IPS-18a (cell line): ENCODE results near the gene MESD.

Experiments used
- H3K27ac ChIP-seq: one replicate; pipeline ENCODE4 v1.5.1; 2013; ENCODE audit warnings: low read length
- H3K27me3 ChIP-seq: one replicate; pipeline ENCODE4 v1.6.1; 2013; ENCODE audit warnings: mild to moderate bottlenecking, low read length; ENCODE audit not compliant: control insufficient read depth, insufficient read depth
- H3K36me3 ChIP-seq: one replicate; pipeline ENCODE4 v1.6.1; 2013; ENCODE audit warnings: low read depth, low read length; ENCODE audit not compliant: control insufficient read depth
- H3K4me1 ChIP-seq: one replicate; pipeline ENCODE4 v1.6.1; 2013; ENCODE audit warnings: low read depth, low read length; ENCODE audit not compliant: control insufficient read depth
- H3K4me3 ChIP-seq: one replicate; pipeline ENCODE4 v1.5.1; 2013; ENCODE audit warnings: low read length
- H3K9ac ChIP-seq: one replicate; pipeline ENCODE4 v1.6.1; 2013; ENCODE audit warnings: mild to moderate bottlenecking, low read length, moderate library complexity
- H3K9me3 ChIP-seq: one replicate; pipeline ENCODE4 v1.6.1; 2013; ENCODE audit warnings: low read depth, low read length; ENCODE audit not compliant: control insufficient read depth

Gene MESD

DNA sequence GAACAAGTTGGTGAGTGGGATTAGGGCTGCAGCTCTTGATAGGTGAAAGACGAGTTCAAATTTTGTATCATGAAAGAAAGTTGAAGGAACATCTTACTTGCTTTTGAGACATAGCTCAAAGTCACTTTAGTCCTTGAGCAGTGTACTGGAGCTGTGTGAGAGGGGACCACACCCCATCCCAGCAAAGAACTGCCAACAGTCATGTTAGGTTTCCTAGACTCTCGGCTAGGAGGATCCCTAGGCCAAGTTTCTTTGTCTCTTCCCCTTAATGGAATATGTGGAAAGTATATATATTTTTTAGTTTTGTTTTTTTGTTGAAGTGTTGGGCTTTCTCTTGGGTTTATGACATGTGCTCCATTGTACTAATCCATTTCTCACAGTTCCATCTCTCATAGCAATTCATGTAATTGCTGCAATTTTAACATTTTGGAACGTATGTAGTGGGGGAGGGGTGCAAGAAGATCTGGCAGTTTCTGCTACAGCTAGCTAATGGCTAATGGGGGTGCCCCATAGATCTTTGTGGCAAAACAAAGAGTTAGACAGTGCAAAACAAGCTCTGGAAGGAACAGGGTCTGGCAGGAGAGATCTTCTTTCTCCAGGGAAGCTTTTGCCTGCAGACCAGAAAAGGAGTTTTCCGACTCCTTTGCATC, 36.2 kb upstream of the MESD start:
- Histone ChIP-seq H3K9me3 (no peaks in the 10 kb centered on the region), H3K27ac (no peak overlapping the region), H3K4me1 (peaks cover 11% of the 10 kb centered on the region), H3K36me3 (no peaks in the 10 kb centered on the region), H3K4me3 (no peak overlapping the region), H3K9ac (no peak overlapping the region), H3K27me3 (no peaks in the 10 kb centered on the region)

DNA sequence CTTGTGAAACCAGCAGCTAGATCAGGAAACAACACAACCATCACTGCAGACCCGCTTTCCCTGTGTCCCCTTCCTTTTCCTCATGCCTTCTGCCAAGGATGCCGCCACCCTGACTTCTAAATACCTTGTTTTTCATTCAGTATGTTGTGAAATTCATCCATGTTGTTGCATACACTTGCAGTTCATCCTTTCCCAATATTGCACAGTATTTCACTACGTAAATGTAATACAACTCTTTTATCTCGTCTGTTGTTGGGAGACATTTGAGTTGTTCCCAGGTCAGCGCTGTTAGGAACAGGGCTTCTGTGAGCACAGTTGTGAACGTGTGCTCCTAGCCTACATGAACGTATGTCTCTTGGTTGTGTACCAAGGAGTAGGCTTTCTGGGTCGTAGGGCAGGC, 35.3 kb upstream of the MESD start:
- Histone ChIP-seq H3K9me3 (no peaks in the 10 kb centered on the region), H3K4me3 (no peak overlapping the region), H3K27me3 (no peaks in the 10 kb centered on the region), H3K27ac (no peak overlapping the region), H3K36me3 (no peaks in the 10 kb centered on the region), H3K9ac (no peak overlapping the region), H3K4me1 (peaks cover 11% of the 10 kb centered on the region)

DNA sequence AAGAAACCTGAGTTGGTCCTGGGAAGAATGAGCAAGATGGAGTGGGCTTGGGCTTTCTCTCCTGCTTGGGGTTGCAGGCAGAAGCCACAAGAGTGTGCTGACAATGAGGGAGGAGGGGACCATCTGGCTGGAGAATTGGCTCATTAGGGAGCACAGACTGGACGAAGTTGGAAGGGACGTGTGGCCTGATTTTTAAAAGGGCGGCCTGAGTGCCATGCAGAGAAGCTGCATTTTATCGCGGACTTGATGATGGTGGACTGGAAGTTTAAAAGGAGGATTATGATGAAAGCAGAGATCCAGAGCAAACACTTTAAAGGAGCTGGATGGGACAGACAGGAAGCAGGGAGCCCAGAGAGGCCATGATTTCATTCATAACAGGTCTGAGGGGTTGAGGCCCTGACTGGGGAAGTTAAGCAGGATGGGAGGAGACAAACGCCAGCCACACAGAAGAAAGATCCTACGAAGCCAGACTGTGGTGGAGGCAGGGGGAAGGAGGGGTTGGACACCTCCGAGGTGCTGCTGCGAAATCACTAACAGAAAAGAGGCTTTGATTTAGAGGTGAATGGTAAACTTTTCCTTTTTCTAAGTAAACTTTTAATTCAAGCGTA, 34.8 kb upstream of the MESD start:
- Histone ChIP-seq H3K27ac (no peak overlapping the region), H3K36me3 (no peaks in the 10 kb centered on the region), H3K9ac (no peak overlapping the region), H3K9me3 (no peaks in the 10 kb centered on the region), H3K4me1 (peaks cover 11% of the 10 kb centered on the region), H3K27me3 (no peaks in the 10 kb centered on the region), H3K4me3 (no peak overlapping the region)

DNA sequence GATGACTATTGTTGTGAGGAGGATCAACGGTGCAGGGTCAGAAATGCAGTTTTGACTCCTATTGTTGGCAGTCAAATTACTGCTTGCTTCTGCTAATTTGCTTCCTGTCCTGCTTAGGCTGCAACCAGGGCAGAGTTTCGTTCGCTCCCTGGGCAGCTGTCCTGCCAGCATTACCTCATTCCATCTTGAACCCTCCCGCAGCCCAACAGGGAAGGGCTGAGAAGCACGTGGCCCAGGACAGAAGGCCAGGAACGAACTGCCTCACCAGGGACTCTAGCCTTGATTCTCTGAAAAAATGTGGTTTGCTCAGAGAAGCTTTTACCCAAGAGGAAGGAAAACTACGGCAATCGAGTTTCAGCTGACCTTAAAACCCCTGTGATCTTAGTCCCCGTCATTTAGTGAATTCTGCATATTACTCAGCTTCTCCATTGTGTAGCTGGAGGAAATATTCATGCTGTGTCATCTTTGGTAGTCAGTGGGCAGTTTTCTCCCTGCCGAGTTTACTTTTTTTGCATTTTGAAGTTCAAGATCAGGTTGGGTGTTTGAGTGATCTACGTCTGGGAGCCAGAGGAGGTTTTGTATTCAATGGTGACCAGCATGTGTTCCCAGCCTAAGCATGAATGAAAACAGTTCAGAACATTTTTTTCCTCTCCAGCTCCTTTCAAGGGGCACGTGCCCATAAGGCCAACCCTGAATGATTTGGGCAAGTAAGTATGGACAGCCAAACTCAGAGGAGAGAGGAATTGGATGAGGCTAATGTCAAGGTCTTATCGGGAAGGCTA, 34.1 kb upstream of the MESD start:
- no peaks in the 10 kb centered on the region for H3K9me3 ChIP-seq
- H3K27ac ChIP-seq, result no peak overlapping the region
- peaks cover 11% of the 10 kb centered on the region for H3K4me1 ChIP-seq
- H3K4me3 ChIP-seq, result no peak overlapping the region
- H3K9ac ChIP-seq, result no peak overlapping the region
- H3K36me3 ChIP-seq, result no peaks in the 10 kb centered on the region
- no peaks in the 10 kb centered on the region for H3K27me3 ChIP-seq

DNA sequence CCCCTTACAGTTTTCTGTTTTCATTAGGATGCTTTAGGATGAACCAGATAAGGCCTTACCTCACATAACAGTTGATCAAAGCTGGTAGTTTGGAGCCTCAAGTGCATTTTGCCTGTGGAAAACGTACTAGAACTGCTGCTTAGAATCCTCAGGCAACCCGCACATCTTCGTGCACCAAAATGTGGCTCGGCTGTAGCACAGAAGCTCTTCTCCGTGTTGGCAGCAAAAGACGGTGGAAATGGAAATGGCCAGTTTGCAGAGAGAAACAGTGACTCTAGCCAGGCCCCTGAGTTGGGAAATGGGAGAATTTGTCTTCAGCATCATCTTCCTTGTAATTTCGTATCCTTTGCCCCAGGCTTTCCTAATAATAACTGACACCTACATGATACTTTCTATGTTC, 31.7 kb upstream of the MESD start:
- no peaks in the 10 kb centered on the region for H3K9me3 ChIP-seq
- H3K4me1 ChIP-seq, result peaks cover 11% of the 10 kb centered on the region
- H3K4me3 ChIP-seq, result no peak overlapping the region
- no peaks in the 10 kb centered on the region for H3K36me3 ChIP-seq
- H3K9ac ChIP-seq, result no peak overlapping the region
- H3K27me3 ChIP-seq, result no peaks in the 10 kb centered on the region
- H3K27ac ChIP-seq, result no peak overlapping the region

DNA sequence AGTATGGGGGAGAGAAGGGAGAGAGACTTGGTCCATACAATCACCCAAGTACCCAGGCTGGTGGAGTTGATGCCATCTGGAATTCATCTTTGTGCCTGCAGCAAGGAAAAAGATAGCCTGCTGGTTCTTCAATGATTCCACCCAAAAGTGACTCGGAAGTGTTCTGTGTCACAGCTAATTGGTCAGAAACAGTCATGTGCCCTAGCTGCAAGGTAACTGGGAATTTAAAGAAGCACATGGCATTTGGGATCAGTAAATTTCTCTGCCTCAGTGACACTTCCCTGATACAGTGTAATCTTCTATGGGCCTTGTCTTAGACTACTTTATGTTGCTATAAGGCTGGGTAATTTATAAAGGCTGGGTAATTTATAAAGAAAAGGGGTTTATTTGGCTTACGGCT, 28.6 kb upstream of the MESD start:
- no peaks in the 10 kb centered on the region for H3K27me3 ChIP-seq
- no peak overlapping the region for H3K9ac ChIP-seq

DNA sequence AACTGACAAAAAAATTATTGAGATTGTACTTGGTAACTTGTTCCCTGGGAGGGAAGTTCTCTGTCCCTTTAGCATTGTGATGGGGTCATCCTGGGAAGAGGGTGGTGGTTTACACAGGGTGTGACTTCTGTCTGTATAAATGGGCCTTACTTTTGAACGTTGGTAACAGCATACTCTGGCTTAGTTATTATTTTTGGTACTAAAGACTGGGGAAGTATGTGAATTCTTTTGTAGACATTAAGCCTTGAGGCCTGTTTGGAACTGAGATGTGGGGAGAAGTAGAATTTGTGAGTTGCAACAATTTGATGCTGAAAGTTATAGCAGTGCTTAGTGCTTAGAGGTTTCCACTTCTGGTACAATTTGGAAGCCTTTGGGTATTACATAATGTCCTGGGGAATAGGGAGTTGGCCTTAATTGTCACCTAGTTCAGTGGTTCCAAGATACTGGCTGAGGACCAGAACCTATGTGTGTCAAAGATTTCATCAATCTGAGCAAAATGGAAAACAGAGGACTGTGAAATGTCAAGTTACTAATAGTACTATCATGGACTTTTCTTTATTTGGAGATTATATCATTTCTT, 27.0 kb upstream of the MESD start:
- no peak overlapping the region for H3K27ac ChIP-seq
- H3K36me3 ChIP-seq, result no peaks in the 10 kb centered on the region
- H3K4me1 ChIP-seq, result no peaks in the 10 kb centered on the region
- H3K9ac ChIP-seq, result no peak overlapping the region
- H3K4me3 ChIP-seq, result no peak overlapping the region
- no peaks in the 10 kb centered on the region for H3K27me3 ChIP-seq
- H3K9me3 ChIP-seq, result no peaks in the 10 kb centered on the region

More for the DNA sequence above, 28.6 kb upstream of the MESD start:
- no peak overlapping the region for H3K27ac ChIP-seq
- no peaks in the 10 kb centered on the region for H3K9me3 ChIP-seq
- H3K4me1 ChIP-seq, result no peaks in the 10 kb centered on the region
- no peaks in the 10 kb centered on the region for H3K36me3 ChIP-seq
- no peak overlapping the region for H3K4me3 ChIP-seq

DNA sequence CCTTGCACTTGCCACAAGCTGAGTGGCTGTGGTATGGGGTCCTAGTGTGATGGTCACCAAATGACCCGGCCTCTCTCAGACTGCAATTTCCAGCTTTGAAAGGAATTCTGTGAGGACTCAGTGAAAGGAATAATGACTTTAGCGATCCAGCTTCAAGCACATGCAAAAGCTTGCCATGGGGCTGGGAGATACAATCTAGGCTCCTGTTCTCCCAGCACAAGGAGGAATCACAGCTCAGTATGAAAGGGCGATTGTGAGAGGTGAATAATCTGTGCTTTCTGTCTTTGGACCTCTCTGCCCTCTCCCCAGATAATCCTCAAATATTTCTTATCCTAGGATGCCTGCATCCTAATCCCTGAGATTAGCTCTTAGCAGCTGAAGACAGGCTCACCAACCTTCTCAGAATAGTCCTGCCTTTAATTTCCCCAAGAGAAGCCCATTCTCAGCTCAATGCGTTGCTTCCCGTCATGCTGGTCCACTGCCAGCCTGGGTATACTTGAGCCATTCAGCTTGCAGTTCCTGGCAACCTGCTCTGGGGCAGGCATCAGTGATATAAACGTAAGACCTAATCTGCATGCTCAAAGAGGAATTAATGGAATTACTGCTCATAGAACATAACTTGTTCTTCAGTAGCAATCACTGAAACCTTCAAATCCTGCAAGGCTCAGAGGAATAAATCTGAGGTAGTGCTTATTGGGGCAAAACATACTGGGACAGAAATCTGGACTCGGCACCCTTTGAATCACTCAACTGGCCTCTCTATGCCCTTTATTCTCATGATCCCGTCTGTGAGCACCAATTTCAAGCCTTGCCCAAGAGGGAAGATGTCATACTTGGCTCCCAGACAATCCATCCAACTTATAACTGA, 26.2 kb upstream of the MESD start:
- Histone ChIP-seq H3K9ac (no peak overlapping the region), H3K36me3 (no peaks in the 10 kb centered on the region), H3K9me3 (no peaks in the 10 kb centered on the region), H3K4me1 (no peaks in the 10 kb centered on the region), H3K27me3 (no peaks in the 10 kb centered on the region), H3K27ac (no peak overlapping the region), H3K4me3 (no peak overlapping the region)

DNA sequence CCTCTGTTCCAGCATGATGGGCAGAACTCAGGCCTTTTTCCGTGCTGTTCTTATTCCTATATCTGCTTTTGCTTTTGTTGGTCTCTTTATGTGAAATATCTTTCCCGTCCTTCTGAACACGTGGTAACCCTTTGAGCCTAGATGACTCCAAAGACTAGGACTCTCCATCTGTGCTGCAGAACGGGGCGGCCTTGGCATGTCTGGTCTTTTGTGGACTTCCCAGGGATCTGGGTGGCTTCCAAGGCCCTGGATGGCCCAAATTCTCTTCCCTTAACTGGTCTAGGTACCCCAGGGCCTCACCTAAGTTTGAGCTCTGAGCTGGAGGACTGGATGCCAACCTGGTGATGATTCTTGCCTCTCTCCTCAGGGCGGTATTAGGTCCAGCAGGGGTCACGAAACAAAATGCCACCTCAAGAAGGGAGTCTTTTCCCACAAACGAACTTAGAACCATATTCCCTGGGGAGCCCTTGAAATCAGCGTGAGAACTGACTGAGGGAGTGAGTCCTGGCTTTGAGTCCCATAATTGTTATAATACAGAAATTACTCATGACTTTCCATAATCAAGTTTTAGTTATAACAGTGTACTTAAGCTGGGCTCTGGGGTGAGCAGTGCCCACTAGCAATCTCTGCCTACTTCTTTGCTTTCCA, 25.0 kb upstream of the MESD start:
- no peaks in the 10 kb centered on the region for H3K4me1 ChIP-seq
- H3K9me3 ChIP-seq, result no peaks in the 10 kb centered on the region
- H3K27me3 ChIP-seq, result no peaks in the 10 kb centered on the region
- H3K36me3 ChIP-seq, result no peaks in the 10 kb centered on the region
- no peak overlapping the region for H3K9ac ChIP-seq
- no peak overlapping the region for H3K27ac ChIP-seq
- no peak overlapping the region for H3K4me3 ChIP-seq

DNA sequence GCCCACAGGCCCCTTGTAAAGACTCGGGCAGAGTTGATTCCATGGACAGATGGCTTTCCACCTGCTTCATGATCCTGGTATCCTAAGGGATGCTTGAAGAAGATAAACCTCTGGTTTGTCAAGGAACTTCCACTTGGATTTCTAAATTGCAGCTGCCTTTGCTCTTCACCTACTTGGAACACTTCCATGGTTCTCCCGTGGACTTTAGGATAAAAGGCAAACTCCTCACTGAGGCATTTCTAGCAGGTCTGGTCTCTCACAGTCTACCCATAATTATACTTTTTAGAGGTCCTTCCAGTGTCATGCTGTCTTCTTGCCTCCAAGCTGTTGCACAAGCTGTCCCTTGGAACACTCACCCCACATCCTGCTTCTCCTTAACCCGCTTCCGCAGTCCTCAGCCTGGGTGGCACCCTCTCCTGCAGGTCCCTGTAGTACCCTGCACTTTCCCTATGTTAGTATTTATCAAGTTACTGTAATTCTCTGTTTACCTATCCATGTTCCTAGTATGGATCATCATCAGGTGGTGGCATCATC, 23.8 kb upstream of the MESD start:
- no peaks in the 10 kb centered on the region for H3K27me3 ChIP-seq
- no peaks in the 10 kb centered on the region for H3K4me1 ChIP-seq
- no peak overlapping the region for H3K27ac ChIP-seq
- H3K36me3 ChIP-seq, result no peaks in the 10 kb centered on the region
- no peaks in the 10 kb centered on the region for H3K9me3 ChIP-seq
- no peak overlapping the region for H3K4me3 ChIP-seq
- no peak overlapping the region for H3K9ac ChIP-seq
